Thyroid gland (tissue), 4 donors: ENCODE measurements around the gene MAGI1.

Experiments used
- CTCF ChIP-seq, 6 experiments: fragments of 200-600 bp in 3 of 6; fragments of 450-650 bp in 3 of 6; sonication (generic) in 3 of 6; IDR thresholded peaks; one replicate each; pipeline ENCODE4 v1.5.1; 2016 to 2019; ENCODE audit warnings: antibody characterized with exemption in 6 of 6, mild to moderate bottlenecking in 2 of 6, inconsistent platforms in 1 of 6, moderate library complexity in 1 of 6
- POLR2A ChIP-seq, 2 donors: fragments of 450-650 bp; IDR thresholded peaks; one replicate each; pipeline ENCODE4 v1.6.1; 2017; ENCODE audit warnings: antibody characterized with exemption in 2 of 2, mild to moderate bottlenecking in 2 of 2, moderate library complexity in 1 of 2

- TF ChIP-seq POLR2A (IDR thresholded peaks at IDR 0.05) (no peak), CTCF (IDR thresholded peaks at IDR 0.05) (no peak)
Observed at GRCh38 chr3:65685621-65686235, 353.0 kb downstream of the MAGI1 start.
